IMR-90 (cell line): Measurements from ENCODE around the gene CLDN15. TPM values are rescaled to one million over a fixed set of nuclear protein-coding genes. Genes with fewer than 3 reads are reported as not detected.

ENCODE experiments used
- ATAC-seq: fragments of 200-7000 bp; cut with Tn5 transposase; 2 replicates; pipeline ENCODE4 v1.9.1; 2020; ENCODE audit warnings: low read depth, mild to moderate bottlenecking, moderate library complexity
- BruUV-seq: library from RNA; stranded (reverse); fragments of 400-500 nt; replicated peaks from 2 replicates; lab custom pipeline; 2021; lab: Mats Ljungman, UMichigan
- CTCF ChIA-PET: fragments of 300-600 bp; formaldehyde crosslinking; extraction: SDS; loops from one replicate; lab custom pipeline; 2021; ENCODE audit warnings: antibody characterized with exemption; lab: Yijun Ruan, JAX
- POLR2A ChIA-PET: fragments of 300-600 bp; sonication (Branson Sonifier 250); formaldehyde crosslinking; loops from one replicate; lab custom pipeline; 2022; ENCODE audit warnings: antibody characterized with exemption; ENCODE audit not compliant: unreplicated experiment; lab: Charles Lee
- DNase-seq: peaks from one replicate; pipeline ENCODE4 v3.0.0; 2013
- H2AFZ ChIP-seq: replicated peaks from 2 replicates; pipeline ENCODE3; 2013; ENCODE audit warnings: low read length, mild to moderate bottlenecking; ENCODE audit not compliant: poor library complexity
- H2AK5ac ChIP-seq: 2 replicates; pipeline ENCODE4 v1.6.1; 2013; ENCODE audit warnings: low read depth, low read length, inconsistent platforms
- H2AK9ac ChIP-seq: replicated peaks from 2 replicates; pipeline ENCODE3; 2013; ENCODE audit warnings: mild to moderate bottlenecking, low read depth, low read length, moderate library complexity; ENCODE audit not compliant: poor library complexity
- H2BK120ac ChIP-seq: 2 replicates; pipeline ENCODE4 v1.6.1; 2013; ENCODE audit warnings: low read depth, low read length, inconsistent platforms
- H2BK15ac ChIP-seq: 3 replicates; pipeline ENCODE4 v1.6.1; 2013; ENCODE audit warnings: low read depth, low read length, inconsistent platforms
- H2BK20ac ChIP-seq: 2 replicates; pipeline ENCODE4 v1.6.1; 2013; ENCODE audit warnings: low read depth, mild to moderate bottlenecking, inconsistent platforms, low read length, moderate library complexity
- H2BK5ac ChIP-seq: 2 replicates; pipeline ENCODE4 v1.6.1; 2013; ENCODE audit warnings: mild to moderate bottlenecking, low read depth, low read length, inconsistent platforms; ENCODE audit not compliant: poor library complexity, severe bottlenecking
- H3K14ac ChIP-seq: replicated peaks from 2 replicates; pipeline ENCODE4 v1.6.1; 2013; ENCODE audit warnings: low read depth, low read length, inconsistent platforms
- H3K18ac ChIP-seq: 2 replicates; pipeline ENCODE4 v1.6.1; 2013; ENCODE audit warnings: low read depth, low read length, control low read depth
- H3K23ac ChIP-seq: 2 replicates; pipeline ENCODE4 v1.6.1; 2013; ENCODE audit warnings: low read depth, low read length, inconsistent platforms
- H3K27ac ChIP-seq: 2 replicates; pipeline ENCODE4 v1.5.1; 2013; ENCODE audit warnings: mild to moderate bottlenecking, control low read depth, low read length; ENCODE audit not compliant: insufficient read depth
- H3K27me3 ChIP-seq: 2 replicates; pipeline ENCODE4 v1.6.1; 2013; ENCODE audit warnings: low read length; ENCODE audit not compliant: control insufficient read depth, insufficient read depth
- H3K36me3 ChIP-seq: 2 replicates; pipeline ENCODE4 v1.6.1; 2013; ENCODE audit warnings: low read length, mixed read lengths; ENCODE audit not compliant: control insufficient read depth, insufficient read depth
- H3K4ac ChIP-seq: 2 replicates; pipeline ENCODE4 v1.6.1; 2013; ENCODE audit warnings: low read depth, low read length, inconsistent platforms
- H3K4me1 ChIP-seq: 2 replicates; pipeline ENCODE4 v1.6.1; 2013; ENCODE audit warnings: low read length, mixed read lengths; ENCODE audit not compliant: control insufficient read depth, insufficient read depth
- H3K4me2 ChIP-seq: 2 replicates; pipeline ENCODE4 v1.6.1; 2013; ENCODE audit warnings: low read depth, mild to moderate bottlenecking, control low read depth, low read length, moderate library complexity
- H3K4me3 ChIP-seq: 2 replicates; pipeline ENCODE4 v1.5.1; 2013; ENCODE audit warnings: low read depth, mild to moderate bottlenecking, control low read depth, low read length, moderate library complexity; ENCODE audit not compliant: insufficient read depth
- H3K56ac ChIP-seq: 2 replicates; pipeline ENCODE4 v1.6.1; 2013; ENCODE audit warnings: low read length, inconsistent platforms; ENCODE audit not compliant: insufficient read depth; ENCODE audit errors: extremely low read depth
- H3K79me1 ChIP-seq, 2 experiments: 2 replicates each; pipeline ENCODE4 v1.6.1; 2013; ENCODE audit warnings: low read length in 2 of 2, inconsistent platforms in 1 of 2, low read depth in 1 of 2
- H3K9ac ChIP-seq: 2 replicates; pipeline ENCODE4 v1.6.1; 2013; ENCODE audit warnings: low read depth, low read length, control low read depth
- H3K9me1 ChIP-seq: 2 replicates; pipeline ENCODE4 v1.6.1; 2013; ENCODE audit warnings: low read length, inconsistent platforms; ENCODE audit not compliant: insufficient read depth
- H3K9me3 ChIP-seq: 2 replicates; pipeline ENCODE4 v1.6.1; 2013; ENCODE audit warnings: low read length; ENCODE audit not compliant: control insufficient read depth, insufficient read depth
- H4K20me1 ChIP-seq: 2 replicates; pipeline ENCODE4 v1.6.1; 2013; ENCODE audit warnings: low read length, inconsistent platforms; ENCODE audit not compliant: insufficient read depth
- H4K5ac ChIP-seq: 2 replicates; pipeline ENCODE4 v1.6.1; 2013; ENCODE audit warnings: mild to moderate bottlenecking, low read depth, low read length, control low read depth
- H4K8ac ChIP-seq, 2 experiments: 2 replicates each; pipeline ENCODE4 v1.6.1; 2013; ENCODE audit warnings: low read depth in 2 of 2, low read length in 2 of 2, control low read depth in 1 of 2, inconsistent platforms in 1 of 2
- H4K91ac ChIP-seq: 2 replicates; pipeline ENCODE4 v1.6.1; 2013; ENCODE audit warnings: low read depth, low read length, inconsistent platforms; ENCODE audit not compliant: insufficient read depth
- BHLHE40 ChIP-seq: fragments of 150-350 bp; IDR thresholded peaks from 2 replicates; pipeline ENCODE4 v1.6.1; 2016; ENCODE audit warnings: mild to moderate bottlenecking, low read depth, low read length
- CEBPB ChIP-seq: IDR thresholded peaks from 2 replicates; pipeline ENCODE4 v1.6.1; 2012; ENCODE audit warnings: low read depth, low read length, improper control_type of control experiment
- CHD1 ChIP-seq: IDR thresholded peaks from 2 replicates; pipeline ENCODE4 v1.6.1; 2012; ENCODE audit warnings: low read depth, low read length, improper control_type of control experiment
- CTCF ChIP-seq: conservative IDR thresholded peaks from 2 replicates; pipeline ENCODE4 v1.5.1; 2012; ENCODE audit warnings: mild to moderate bottlenecking, low read depth, low read length, improper control_type of control experiment
- FOS ChIP-seq: fragments of 150-350 bp; IDR thresholded peaks from 2 replicates; pipeline ENCODE4 v1.6.1; 2016; ENCODE audit warnings: low read depth, low read length
- MAFK ChIP-seq: IDR thresholded peaks from 2 replicates; pipeline ENCODE4 v1.6.1; 2012; ENCODE audit warnings: low read depth, low read length, improper control_type of control experiment
- MAZ ChIP-seq: IDR thresholded peaks from 2 replicates; pipeline ENCODE4 v1.6.1; 2012; ENCODE audit warnings: low read depth, mild to moderate bottlenecking, low read length, improper control_type of control experiment, moderate library complexity, borderline replicate concordance
- MXI1 ChIP-seq: IDR thresholded peaks from 2 replicates; pipeline ENCODE4 v1.6.1; 2012; ENCODE audit warnings: low read depth, mild to moderate bottlenecking, low read length, moderate library complexity, borderline replicate concordance
- NFE2L2 ChIP-seq: fragments of 150-350 bp; IDR thresholded peaks from 2 replicates; pipeline ENCODE4 v1.6.1; 2016; ENCODE audit warnings: low read depth, mild to moderate bottlenecking, low read length
- RAD21 ChIP-seq: IDR thresholded peaks from 2 replicates; pipeline ENCODE4 v1.6.1; 2012; ENCODE audit warnings: low read length, improper control_type of control experiment
- RCOR1 ChIP-seq: IDR thresholded peaks from 2 replicates; pipeline ENCODE4 v1.6.1; 2012; ENCODE audit warnings: mild to moderate bottlenecking, low read length, improper control_type of control experiment; ENCODE audit not compliant: insufficient replicate concordance
- RFX5 ChIP-seq: IDR thresholded peaks from 2 replicates; pipeline ENCODE4 v1.8.0; 2012; ENCODE audit warnings: low read depth, mild to moderate bottlenecking, low read length, moderate library complexity
- SMC3 ChIP-seq: fragments of 150-350 bp; IDR thresholded peaks from 2 replicates; pipeline ENCODE4 v1.6.1; 2016; ENCODE audit warnings: low read depth, mild to moderate bottlenecking, antibody characterized with exemption, low read length, moderate library complexity
- WGBS, 2 experiments: methylation state at CpG; one replicate each; pipeline versions ENCODE4 v1.1.5 to v1.1.7; 2013; ENCODE audit warnings: missing lambda C conversion rate in 2 of 2; ENCODE audit not compliant: insufficient read length in 1 of 2; ENCODE audit errors: extremely low coverage in 2 of 2; 5-methylcytosine and 5-hydroxymethylcytosine counted together
- dilution Hi-C: fragments of 300-500 bp; cut with HindIII; formaldehyde crosslinking; loops from one replicate; pipeline ENCODE4 v1.14.3; 2018; ENCODE audit warnings: low sequenced_read_pairs; ENCODE audit not compliant: unreplicated experiment
- in situ Hi-C: fragments of 300-500 bp; cut with MboI; formaldehyde crosslinking; loops from 3 replicates; pipeline ENCODE4 v1.14.3; 2019; ENCODE audit warnings: low sequenced_read_pairs, inconsistent platforms, mixed read lengths
- intact Hi-C: fragments of 100-400 bp; cut with micrococcal nuclease; formaldehyde crosslinking; loops from 2 replicates; pipeline ENCODE4 v1.10.0; 2022
- polyA plus RNA-seq, 3 experiments: library from polyadenylated mRNA; depleted of rRNA; stranded (reverse); fragments of >200 nt; gene quantifications; 2 replicates each; pipeline ENCODE4 v1.2.3, GENCODE V29; 2012; ENCODE audit warnings: low replicate concordance in 1 of 3
- total RNA-seq: library from RNA; depleted of rRNA; stranded (reverse); fragments of >200 nt; gene quantifications from 2 replicates; pipeline ENCODE4 v1.2.3, GENCODE V29; 2012
- TF ChIP-seq, protein P1 (sequence below): fragments of 150-350 bp; IDR thresholded peaks from 2 replicates; pipeline ENCODE4 v1.6.1; 2016; ENCODE audit warnings: low read depth, mild to moderate bottlenecking, low read length, moderate library complexity, borderline replicate concordance

The CLDN15 gene
- total and polyA plus RNA-seq, 2 of the 4 experiments (the other 2 are of a cell fraction) = 0.72 to 5.4 TPM

DNA sequence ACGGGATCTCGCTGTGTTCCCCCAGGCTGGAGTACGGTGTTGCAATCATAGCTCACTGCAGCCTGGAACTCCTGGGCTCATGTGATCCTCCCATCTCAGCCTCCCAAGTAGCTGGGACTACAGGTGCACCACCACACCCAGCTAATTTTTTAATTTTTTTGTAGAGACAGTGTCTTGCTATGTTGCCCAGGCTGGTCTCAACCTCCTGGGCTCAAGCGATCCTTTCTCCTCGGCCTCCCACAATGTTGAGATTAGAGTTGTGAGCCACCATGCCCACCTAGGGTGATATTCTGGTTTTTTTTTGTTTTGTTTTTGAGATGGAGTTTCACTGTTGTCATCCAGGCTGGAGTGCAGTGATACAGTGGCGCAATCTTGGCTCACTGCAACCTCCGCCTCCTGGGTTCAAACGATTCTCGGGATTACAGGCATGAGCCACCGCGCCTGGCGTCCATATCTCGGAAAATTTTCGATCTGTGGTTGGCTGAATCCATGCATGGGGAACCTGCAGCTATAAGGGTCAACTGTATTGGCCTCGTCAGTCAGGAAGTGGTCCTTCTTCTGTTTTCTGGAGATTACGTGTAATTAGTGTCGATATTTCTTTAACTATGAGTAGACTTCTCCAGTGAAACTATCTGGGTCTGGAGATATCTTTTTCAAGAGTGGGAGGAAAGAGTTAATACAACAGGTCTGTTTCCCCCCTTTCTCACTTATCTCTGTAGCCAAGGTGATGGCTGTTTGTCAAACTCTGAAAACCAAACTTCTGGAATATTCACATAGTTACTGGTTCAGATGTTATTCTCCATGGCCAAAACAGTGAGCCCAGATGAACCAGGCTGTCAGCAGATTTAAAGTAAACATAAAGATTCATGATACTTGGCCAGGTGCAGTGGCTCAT, 28.3 kb upstream of the CLDN15 start:
- Histone ChIP-seq H3K18ac (no peak overlapping the region), H3K4me2 (no peak overlapping the region), H4K5ac (no peak overlapping the region), H3K23ac (no peak overlapping the region), H3K79me1 (no peaks in the 10 kb centered on the region), H4K8ac (no peak overlapping the region), H2AFZ (no peak overlapping the region), H3K27me3 (peaks cover 12% of the 10 kb centered on the region), H2AK9ac (no peak overlapping the region), H4K20me1 (no peaks in the 10 kb centered on the region), H3K36me3 (no peaks in the 10 kb centered on the region), H2AK5ac (no peak overlapping the region), H3K27ac (no peak overlapping the region), H3K4me3 (no peak overlapping the region), H2BK5ac (no peak overlapping the region), H3K56ac (no peak overlapping the region), H3K9ac (no peak overlapping the region), H4K91ac (no peak overlapping the region), H2BK15ac (no peak overlapping the region), H3K14ac (no peak overlapping the region), H3K4ac (no peak overlapping the region), H2BK120ac (no peak overlapping the region), H3K4me1 (no peaks in the 10 kb centered on the region), H2BK20ac (no peak overlapping the region), H3K9me3 (no peaks in the 10 kb centered on the region), H3K9me1 (no peaks in the 10 kb centered on the region)
- BruUV-seq = no TSS peak
- 77% methylated on average over 9 of the region's 17 CpGs; no CpG with 5 or more reads in 1 of the 2 experiments for WGBS, 2 experiments
- ChIA-PET POLR2A (no interaction called here), CTCF (no interaction called here)
- ATAC-seq (no peak), DNase-seq (no peak)
- dilution Hi-C loops (no loop called here), intact Hi-C loops (no loop called here), in situ Hi-C loops (no loop called here)
- TF ChIP-seq MAFK = no peak
- no peak for TF ChIP-seq BHLHE40
- TF ChIP-seq NFE2L2 = no peak
- TF ChIP-seq RAD21 = no peak
- TF ChIP-seq MAZ = no peak
- no peak for TF ChIP-seq SMC3
- TF ChIP-seq CTCF = no peak
- TF ChIP-seq RCOR1 = no peak
- TF ChIP-seq FOS = no peak
- TF ChIP-seq RFX5 = no peak
- TF ChIP-seq, protein P1, sequence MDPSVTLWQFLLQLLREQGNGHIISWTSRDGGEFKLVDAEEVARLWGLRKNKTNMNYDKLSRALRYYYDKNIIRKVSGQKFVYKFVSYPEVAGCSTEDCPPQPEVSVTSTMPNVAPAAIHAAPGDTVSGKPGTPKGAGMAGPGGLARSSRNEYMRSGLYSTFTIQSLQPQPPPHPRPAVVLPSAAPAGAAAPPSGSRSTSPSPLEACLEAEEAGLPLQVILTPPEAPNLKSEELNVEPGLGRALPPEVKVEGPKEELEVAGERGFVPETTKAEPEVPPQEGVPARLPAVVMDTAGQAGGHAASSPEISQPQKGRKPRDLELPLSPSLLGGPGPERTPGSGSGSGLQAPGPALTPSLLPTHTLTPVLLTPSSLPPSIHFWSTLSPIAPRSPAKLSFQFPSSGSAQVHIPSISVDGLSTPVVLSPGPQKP = no peak
- TF ChIP-seq CEBPB = no peak
- no peak for TF ChIP-seq CHD1
- no peak for TF ChIP-seq MXI1
